ENCODE results near the gene TTC39C. TPM values are rescaled to one million over a fixed set of nuclear protein-coding genes. Genes with fewer than 3 reads are reported as not detected.

TTC39C gene
- total RNA-seq, 2 donors from 2014 or later, result 31.2 to 40.0 TPM

- no peaks in the 10 kb centered on the region for H3K9me3 ChIP-seq
- no peaks in the 10 kb centered on the region for H3K36me3 ChIP-seq
- H3K4me1 ChIP-seq (replicated peaks), result no peaks in the 10 kb centered on the region
- TF ChIP-seq CTCF (IDR thresholded peaks at IDR 0.05), result no peak
- TF ChIP-seq POLR2AphosphoS5 (IDR thresholded peaks at IDR 0.05), result no peak
- TF ChIP-seq POLR2A (IDR thresholded peaks at IDR 0.05), result no peak
- WGBS, result 85% methylated on average over 5 of the region's 5 CpGs
- no peaks in the 10 kb centered on the region for H3K27me3 ChIP-seq (replicated peaks; ENCODE audit: insufficient read depth)
- DNase-seq (ENCODE audit: low spot score), result no peak
- H3K4me3 ChIP-seq, result no peak overlapping the region
- intact Hi-C loops (cut with DNase I), result loop anchor here (2.0 kb wide), 1 partner anchor 93 kb away; no protein-coding TSS in a partner anchor
- no peak overlapping the region for H3K27ac ChIP-seq
These were observed 163.1 kb downstream of the TTC39C start for GRCh38 chr18:24177499-24178133.

- 93% methylated on average over 1 of the region's 1 CpG for whole genome bisulfite sequencing
- no peak for DNase-seq (ENCODE audit: low spot score)
- H3K4me1 ChIP-seq (replicated peaks), result no peaks in the 10 kb centered on the region
- no peaks in the 10 kb centered on the region for H3K27me3 ChIP-seq (replicated peaks; ENCODE audit: insufficient read depth)
- H3K27ac ChIP-seq, result no peak overlapping the region
- H3K4me3 ChIP-seq, result no peak overlapping the region
- no peaks in the 10 kb centered on the region for H3K9me3 ChIP-seq
- no peaks in the 10 kb centered on the region for H3K36me3 ChIP-seq
- intact Hi-C loops (cut with DNase I), result no loop called here
- TF ChIP-seq CTCF (IDR thresholded peaks at IDR 0.05) (no peak), POLR2AphosphoS5 (IDR thresholded peaks at IDR 0.05) (no peak), POLR2A (IDR thresholded peaks at IDR 0.05) (no peak)
These were observed 165.5 kb downstream of the TTC39C start for GRCh38 chr18:24180048-24180447.

- DNase-seq (ENCODE audit: low spot score), result no peak
- Histone ChIP-seq H3K27ac (no peak overlapping the region), H3K9me3 (no peaks in the 10 kb centered on the region), H3K27me3 (replicated peaks; ENCODE audit: insufficient read depth) (no peaks in the 10 kb centered on the region), H3K36me3 (no peaks in the 10 kb centered on the region), H3K4me1 (replicated peaks) (no peaks in the 10 kb centered on the region), H3K4me3 (no peak overlapping the region)
- intact Hi-C loops (cut with DNase I), result no loop called here
- TF ChIP-seq CTCF (IDR thresholded peaks at IDR 0.05), result no peak
- no peak for TF ChIP-seq POLR2AphosphoS5 (IDR thresholded peaks at IDR 0.05)
- no peak for TF ChIP-seq POLR2A (IDR thresholded peaks at IDR 0.05)
- WGBS, result 59% methylated on average over 2 of the region's 2 CpGs
These were observed 167.3 kb downstream of the TTC39C start for GRCh38 chr18:24181806-24182205.

Small RNA genes lying within 50 kb of the gene (small RNA-seq; reads per million reads assigned to genes)
- gene RF00017 (0 reads per million in 2 donors), gene RNA5SP452 (2.1 to 3.6 reads per million in 2 donors), gene RNU5A-6P (0 reads per million in 2 donors)

Other genes starting within 250 kb of the TTC39C start
- 10 to 100 TPM; 13.2 to 39.5 TPM for gene CABYR, start 124.3 kb downstream of the TTC39C start, total RNA-seq